ENCODE data around the gene STPG4. TPM values are rescaled to one million over a fixed set of nuclear protein-coding genes. Genes with fewer than 3 reads are reported as not detected.

Gene STPG4
- total RNA-seq, 1 experiment from 2014 or later, result 0.79 TPM

GRCh38 chr2:47086054-47086471 lies 69.0 kb downstream of the STPG4 start:
- Histone ChIP-seq H3K4me3 (ENCODE audit: low read depth, low read length) (no peak overlapping the region), H3K9me3 (no peaks in the 10 kb centered on the region), H3K27me3 (replicated peaks; ENCODE audit: control insufficient read depth, insufficient read depth, low read length) (no peaks in the 10 kb centered on the region), H3K4me1 (peaks cover 42% of the 10 kb centered on the region), H3K36me3 (ENCODE audit: control insufficient read depth, insufficient read depth, low read length) (no peaks in the 10 kb centered on the region)
- Mint-ChIP-seq H3K4me1 (ENCODE audit: low read depth, unreplicated experiment) (peaks cover 43% of the 10 kb centered on the region), H3K4me3 (ENCODE audit: unreplicated experiment) (no peak overlapping the region), H3K9me3 (ENCODE audit: unreplicated experiment) (no peaks in the 10 kb centered on the region), H3K27me3 (ENCODE audit: insufficient read depth, unreplicated experiment) (no peaks in the 10 kb centered on the region), H3K36me3 (ENCODE audit: insufficient read depth, unreplicated experiment) (peaks cover 7% of the 10 kb centered on the region), H3K27ac (ENCODE audit: unreplicated experiment) (peak overlapping the region; percentile 9)
- intact Hi-C loops (cut with micrococcal nuclease; ENCODE audit: unreplicated experiment), result no loop called here
- ChIA-PET POLR2A (no interaction called here), CTCF (no interaction called here)
- no TSS peak for BruUV-seq (replicated peaks)
- DNase-seq, result no peak
- TF ChIP-seq CTCF (IDR thresholded peaks at IDR 0.05; ENCODE audit: insufficient read depth in 1 of 2, low read depth in 1 of 2, low read length in 1 of 2, severe bottlenecking in 1 of 2, unreplicated experiment in 1 of 2), result no peak

DNA sequence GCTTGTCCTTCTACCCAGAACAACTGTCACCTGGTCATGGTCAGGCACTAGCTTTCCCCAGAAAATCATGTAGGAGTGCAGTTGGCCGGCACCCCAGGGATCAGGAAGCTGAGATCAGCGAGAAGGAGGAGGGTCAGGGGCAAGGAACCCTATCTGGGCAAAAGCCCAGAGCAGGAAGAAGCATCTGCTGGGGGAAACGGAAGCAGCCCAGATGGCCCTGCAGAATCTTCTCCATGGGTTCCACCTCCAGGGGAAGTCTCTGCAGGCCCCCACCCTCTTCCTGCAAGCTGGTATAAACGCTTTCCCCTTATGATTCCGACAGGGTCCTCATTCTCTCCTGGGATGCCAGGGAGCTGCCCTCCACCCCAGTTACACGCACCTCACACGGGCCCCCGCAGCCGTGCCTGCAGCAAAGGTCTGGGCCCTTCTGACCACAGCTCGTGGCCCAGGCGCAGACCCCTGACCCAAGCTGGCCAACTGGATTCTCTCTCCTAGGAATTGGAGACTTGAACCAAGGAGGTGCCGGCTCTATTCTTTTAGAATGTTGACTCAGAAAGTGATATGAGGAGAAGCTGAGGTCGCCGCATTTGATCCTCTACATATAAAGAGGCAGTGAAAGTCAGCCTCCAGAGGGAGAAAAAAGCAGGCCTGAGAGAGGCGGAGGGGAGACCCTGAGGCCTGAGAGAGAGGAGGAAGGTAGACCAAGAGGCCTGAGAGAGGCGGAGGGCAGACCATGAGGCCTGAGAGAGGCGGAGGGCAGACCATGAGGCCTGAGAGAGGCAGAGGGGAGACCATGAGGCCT lies 71.0 kb downstream of the STPG4 start:
- H3K27me3 ChIP-seq (replicated peaks; ENCODE audit: control insufficient read depth, insufficient read depth, low read length), result no peaks in the 10 kb centered on the region
- H3K27me3 Mint-ChIP-seq (ENCODE audit: insufficient read depth, unreplicated experiment), result no peaks in the 10 kb centered on the region
- no peak for TF ChIP-seq CTCF (IDR thresholded peaks at IDR 0.05; ENCODE audit: insufficient read depth in 1 of 2, low read depth in 1 of 2, low read length in 1 of 2, severe bottlenecking in 1 of 2, unreplicated experiment in 1 of 2)
- no TSS peak for BruUV-seq (replicated peaks)
- no peak overlapping the region for H3K4me3 Mint-ChIP-seq (ENCODE audit: unreplicated experiment)
- intact Hi-C loops (cut with micrococcal nuclease; ENCODE audit: unreplicated experiment), result no loop called here
- H3K36me3 Mint-ChIP-seq (ENCODE audit: insufficient read depth, unreplicated experiment), result peaks cover 15% of the 10 kb centered on the region
- CTCF ChIA-PET, result no interaction called here
- H3K9me3 Mint-ChIP-seq (ENCODE audit: unreplicated experiment), result no peaks in the 10 kb centered on the region
- peak overlapping the region; percentile 56 for H3K27ac Mint-ChIP-seq (ENCODE audit: unreplicated experiment)
- peaks cover 40% of the 10 kb centered on the region for H3K4me1 Mint-ChIP-seq (ENCODE audit: low read depth, unreplicated experiment)
- no peaks in the 10 kb centered on the region for H3K36me3 ChIP-seq (ENCODE audit: control insufficient read depth, insufficient read depth, low read length)
- no peak overlapping the region for H3K4me3 ChIP-seq (ENCODE audit: low read depth, low read length)
- no peaks in the 10 kb centered on the region for H3K9me3 ChIP-seq
- H3K4me1 ChIP-seq, result peaks cover 46% of the 10 kb centered on the region
- POLR2A ChIA-PET, result no interaction called here
- no peak for DNase-seq

DNA sequence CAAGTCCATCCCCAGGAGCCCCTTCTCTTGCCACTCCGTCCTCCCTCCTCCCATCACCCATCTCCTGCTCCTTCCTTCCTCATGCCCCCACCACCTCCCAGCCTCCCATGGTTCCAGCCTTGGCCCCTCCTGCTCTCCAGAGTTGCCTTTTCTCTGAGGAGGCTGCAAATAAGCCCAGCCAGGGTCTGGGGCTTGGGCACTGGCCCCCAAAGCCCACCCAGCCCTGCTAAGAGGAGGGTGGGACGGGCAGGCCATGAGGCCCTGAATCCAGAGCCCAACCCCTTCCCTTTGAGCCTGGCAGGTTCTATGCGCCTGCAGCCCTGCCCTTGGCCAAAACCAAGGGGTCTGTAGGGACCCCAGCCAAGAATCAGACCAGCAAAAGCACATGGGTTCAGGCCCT lies 71.6 kb downstream of the STPG4 start:
- peaks cover 45% of the 10 kb centered on the region for H3K4me1 ChIP-seq
- ChIA-PET POLR2A (no interaction called here), CTCF (no interaction called here)
- intact Hi-C loops (cut with micrococcal nuclease; ENCODE audit: unreplicated experiment), result no loop called here
- no peaks in the 10 kb centered on the region for H3K36me3 ChIP-seq (ENCODE audit: control insufficient read depth, insufficient read depth, low read length)
- Mint-ChIP-seq H3K4me1 (ENCODE audit: low read depth, unreplicated experiment) (peaks cover 46% of the 10 kb centered on the region), H3K9me3 (ENCODE audit: unreplicated experiment) (no peaks in the 10 kb centered on the region), H3K27me3 (ENCODE audit: insufficient read depth, unreplicated experiment) (no peaks in the 10 kb centered on the region), H3K4me3 (ENCODE audit: unreplicated experiment) (no peak overlapping the region), H3K27ac (ENCODE audit: unreplicated experiment) (no peak overlapping the region), H3K36me3 (ENCODE audit: insufficient read depth, unreplicated experiment) (peaks cover 20% of the 10 kb centered on the region)
- TF ChIP-seq CTCF (IDR thresholded peaks at IDR 0.05; ENCODE audit: insufficient read depth in 1 of 2, low read depth in 1 of 2, low read length in 1 of 2, severe bottlenecking in 1 of 2, unreplicated experiment in 1 of 2), result no peak
- no peak overlapping the region for H3K4me3 ChIP-seq (ENCODE audit: low read depth, low read length)
- H3K27me3 ChIP-seq (replicated peaks; ENCODE audit: control insufficient read depth, insufficient read depth, low read length), result no peaks in the 10 kb centered on the region
- H3K9me3 ChIP-seq, result no peaks in the 10 kb centered on the region
- DNase-seq, result no peak
- no TSS peak for BruUV-seq (replicated peaks)
